GM12873 (cell line): ENCODE results near the gene ATP2C1.
A peak's percentile ranks its signal among the peaks of the same experiment; 100 is the strongest.

ENCODE experiments used
- TF ChIP-seq, protein P1 (sequence below): IDR thresholded peaks from 2 replicates; pipeline ENCODE4 v1.5.1; 2012; ENCODE audit warnings: low read depth, mild to moderate bottlenecking, moderate library complexity, low read length, control low read depth; ENCODE audit not compliant: insufficient read depth; ENCODE audit errors: missing control alignments

Gene ATP2C1

GRCh38 chr3:131028844-131029243 lies 135.0 kb downstream of the ATP2C1 start:
- TF ChIP-seq, protein P1, sequence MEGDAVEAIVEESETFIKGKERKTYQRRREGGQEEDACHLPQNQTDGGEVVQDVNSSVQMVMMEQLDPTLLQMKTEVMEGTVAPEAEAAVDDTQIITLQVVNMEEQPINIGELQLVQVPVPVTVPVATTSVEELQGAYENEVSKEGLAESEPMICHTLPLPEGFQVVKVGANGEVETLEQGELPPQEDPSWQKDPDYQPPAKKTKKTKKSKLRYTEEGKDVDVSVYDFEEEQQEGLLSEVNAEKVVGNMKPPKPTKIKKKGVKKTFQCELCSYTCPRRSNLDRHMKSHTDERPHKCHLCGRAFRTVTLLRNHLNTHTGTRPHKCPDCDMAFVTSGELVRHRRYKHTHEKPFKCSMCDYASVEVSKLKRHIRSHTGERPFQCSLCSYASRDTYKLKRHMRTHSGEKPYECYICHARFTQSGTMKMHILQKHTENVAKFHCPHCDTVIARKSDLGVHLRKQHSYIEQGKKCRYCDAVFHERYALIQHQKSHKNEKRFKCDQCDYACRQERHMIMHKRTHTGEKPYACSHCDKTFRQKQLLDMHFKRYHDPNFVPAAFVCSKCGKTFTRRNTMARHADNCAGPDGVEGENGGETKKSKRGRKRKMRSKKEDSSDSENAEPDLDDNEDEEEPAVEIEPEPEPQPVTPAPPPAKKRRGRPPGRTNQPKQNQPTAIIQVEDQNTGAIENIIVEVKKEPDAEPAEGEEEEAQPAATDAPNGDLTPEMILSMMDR: no peak

GRCh38 chr3:131031660-131032059 lies 137.8 kb downstream of the ATP2C1 start:
- TF ChIP-seq, protein P1: no peak

GRCh38 chr3:131033480-131034080 lies 139.7 kb downstream of the ATP2C1 start:
- TF ChIP-seq, protein P1: peak; percentile 60

GRCh38 chr3:131036200-131036816 lies 142.4 kb downstream of the ATP2C1 start:
- TF ChIP-seq, protein P1: no peak

DNA sequence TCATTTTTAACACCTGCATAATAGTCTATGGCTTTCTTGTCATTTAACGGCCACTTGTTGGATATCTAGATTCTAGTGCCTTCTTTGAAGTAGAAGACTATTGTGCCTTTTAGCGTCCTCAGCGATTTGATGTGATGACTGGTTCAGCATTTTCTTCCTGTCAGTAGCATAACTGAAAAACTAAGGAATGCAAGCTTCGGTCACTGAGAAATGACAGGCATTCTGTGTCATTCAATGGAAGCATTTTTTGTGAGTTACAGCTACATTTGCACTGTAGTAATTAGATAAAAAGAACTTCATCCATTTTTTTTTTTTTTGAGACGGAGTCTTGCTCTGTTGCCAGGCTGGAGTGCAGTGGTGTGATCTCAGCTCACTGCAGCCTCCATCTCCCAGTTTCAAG lies 143.1 kb downstream of the ATP2C1 start:
- TF ChIP-seq, protein P1: no peak

DNA sequence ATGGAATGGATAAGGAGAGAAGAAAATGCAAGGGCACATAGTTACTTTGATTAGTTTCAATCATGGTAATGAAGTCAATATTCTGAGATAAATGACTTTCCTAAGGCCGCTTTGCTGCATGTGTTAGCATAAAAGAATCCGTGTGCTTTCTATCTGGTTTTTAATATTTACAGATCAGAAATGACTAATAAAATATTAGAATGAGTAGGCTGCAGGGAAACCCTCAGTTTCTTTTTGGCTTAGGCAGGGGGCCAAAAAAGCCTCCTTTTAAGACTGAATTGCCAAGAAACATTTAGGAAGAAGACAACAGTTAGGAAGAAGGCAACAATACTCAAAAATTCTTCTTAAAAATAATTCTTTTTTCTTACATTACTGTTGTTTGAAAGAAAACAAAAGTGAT lies 144.4 kb downstream of the ATP2C1 start:
- TF ChIP-seq, protein P1: no peak

GRCh38 chr3:131047582-131047981 lies 153.7 kb downstream of the ATP2C1 start:
- TF ChIP-seq, protein P1: peak; percentile 43
